Neural progenitor cell (in vitro differentiated cells): ENCODE measurements around the gene MGLL. TPM values are rescaled to one million over a fixed set of nuclear protein-coding genes. Genes with fewer than 3 reads are reported as not detected.

Source experiments
- DNase-seq: peaks from one replicate; pipeline ENCODE4 v3.0.0-alpha.2; 2016; ENCODE audit warnings: low spot score
- H2AFZ ChIP-seq: fragments of 200-600 bp; sonication (generic); replicated peaks from 2 replicates; pipeline ENCODE4 v1.6.1; 2016; ENCODE audit warnings: antibody characterized with exemption
- H3F3A ChIP-seq: fragments of 200-600 bp; sonication (generic); 2 replicates; pipeline ENCODE4 v1.6.1; 2016; ENCODE audit warnings: antibody characterized with exemption, low read depth
- H3K27ac ChIP-seq: fragments of 200-600 bp; sonication (generic); 2 replicates; pipeline ENCODE4 v1.5.1; 2016; ENCODE audit warnings: mild to moderate bottlenecking
- H3K27me3 ChIP-seq: fragments of 200-600 bp; sonication (generic); 2 replicates; pipeline ENCODE4 v1.6.1; 2016; ENCODE audit warnings: mild to moderate bottlenecking, moderate library complexity
- H3K36me3 ChIP-seq: fragments of 200-600 bp; sonication (generic); 2 replicates; pipeline ENCODE4 v1.5.1; 2016
- H3K4me1 ChIP-seq: fragments of 200-600 bp; sonication (generic); 2 replicates; pipeline ENCODE4 v1.6.1; 2016; ENCODE audit warnings: mixed run types
- H3K4me2 ChIP-seq: fragments of 200-600 bp; sonication (generic); 2 replicates; pipeline ENCODE4 v1.6.1; 2016
- H3K4me3 ChIP-seq: fragments of 200-600 bp; sonication (generic); 2 replicates; pipeline ENCODE4 v1.5.1; 2016
- H3K79me2 ChIP-seq: fragments of 200-600 bp; sonication (generic); 2 replicates; pipeline ENCODE4 v1.6.1; 2016; ENCODE audit warnings: low read depth
- H3K9ac ChIP-seq: fragments of 200-600 bp; sonication (generic); 2 replicates; pipeline ENCODE4 v1.6.1; 2016
- H3K9me3 ChIP-seq: fragments of 200-600 bp; sonication (generic); 2 replicates; pipeline ENCODE4 v1.5.1; 2016; ENCODE audit warnings: low read depth
- H4K20me1 ChIP-seq: fragments of 200-600 bp; sonication (generic); 2 replicates; pipeline ENCODE4 v1.6.1; 2016; ENCODE audit warnings: low read depth
- H3K27ac Mint-ChIP-seq: 3 replicates; pipeline ENCODE4 v1.8.0; 2021; ENCODE audit warnings: mixed read lengths
- H3K27me3 Mint-ChIP-seq: 2 replicates; pipeline ENCODE4 v1.8.0; 2022; ENCODE audit warnings: low read depth, mild to moderate bottlenecking, inconsistent platforms, moderate library complexity, mixed read lengths; ENCODE audit not compliant: insufficient read depth
- H3K36me3 Mint-ChIP-seq: 3 replicates; pipeline ENCODE4 v1.8.0; 2021; ENCODE audit warnings: mixed read lengths
- H3K4me1 Mint-ChIP-seq: 3 replicates; pipeline ENCODE4 v1.8.0; 2021; ENCODE audit warnings: mixed read lengths
- H3K4me3 Mint-ChIP-seq: 3 replicates; pipeline ENCODE4 v1.8.0; 2021; ENCODE audit warnings: mild to moderate bottlenecking, moderate library complexity, mixed read lengths
- H3K9me3 Mint-ChIP-seq: 3 replicates; pipeline ENCODE4 v1.8.0; 2020; ENCODE audit warnings: mixed read lengths
- EZH2 ChIP-seq: fragments of 200-600 bp; sonication (generic); IDR thresholded peaks from 2 replicates; pipeline ENCODE4 v1.6.1; 2017; ENCODE audit warnings: antibody characterized with exemption, mild to moderate bottlenecking, moderate library complexity
- EZH2phosphoT487 ChIP-seq: fragments of 200-600 bp; sonication (generic); IDR thresholded peaks from 2 replicates; pipeline ENCODE4 v1.6.1; 2017; ENCODE audit warnings: antibody characterized with exemption
- total RNA-seq: library from RNA; depleted of rRNA; stranded (reverse); fragments of >200 nt; gene quantifications from 2 replicates; pipeline ENCODE4 v1.2.3, GENCODE V29; 2015; ENCODE audit warnings: low replicate concordance
- TF ChIP-seq, protein P1 (sequence below): fragments of 200-600 bp; sonication (generic); IDR thresholded peaks from 2 replicates; pipeline ENCODE4 v1.5.1; 2017; ENCODE audit warnings: antibody characterized with exemption, mild to moderate bottlenecking

MGLL gene
- total RNA-seq, 1 donor from 2014 or later = 0.15 TPM

DNA sequence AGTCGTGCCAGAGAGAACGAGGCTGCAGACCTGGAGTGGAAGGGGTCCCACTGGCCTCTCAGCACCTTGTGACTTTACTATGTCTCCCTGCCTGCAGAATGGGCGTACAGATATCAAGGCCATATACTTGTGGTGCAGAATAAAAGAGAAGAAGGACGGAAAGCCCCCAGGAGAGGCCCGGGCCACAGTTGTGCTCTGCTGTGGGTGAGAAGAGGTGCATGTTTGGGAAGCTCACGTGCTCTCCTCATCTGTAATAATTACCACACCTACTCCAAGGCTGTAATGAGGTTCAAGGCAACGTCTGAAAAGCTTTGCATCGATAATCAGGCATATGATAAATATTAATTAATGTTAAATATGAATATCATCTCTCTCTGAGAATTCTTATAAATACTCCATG, 58.0 kb downstream of the MGLL start:
- TF ChIP-seq EZH2 = no peak
- TF ChIP-seq, protein P1, sequence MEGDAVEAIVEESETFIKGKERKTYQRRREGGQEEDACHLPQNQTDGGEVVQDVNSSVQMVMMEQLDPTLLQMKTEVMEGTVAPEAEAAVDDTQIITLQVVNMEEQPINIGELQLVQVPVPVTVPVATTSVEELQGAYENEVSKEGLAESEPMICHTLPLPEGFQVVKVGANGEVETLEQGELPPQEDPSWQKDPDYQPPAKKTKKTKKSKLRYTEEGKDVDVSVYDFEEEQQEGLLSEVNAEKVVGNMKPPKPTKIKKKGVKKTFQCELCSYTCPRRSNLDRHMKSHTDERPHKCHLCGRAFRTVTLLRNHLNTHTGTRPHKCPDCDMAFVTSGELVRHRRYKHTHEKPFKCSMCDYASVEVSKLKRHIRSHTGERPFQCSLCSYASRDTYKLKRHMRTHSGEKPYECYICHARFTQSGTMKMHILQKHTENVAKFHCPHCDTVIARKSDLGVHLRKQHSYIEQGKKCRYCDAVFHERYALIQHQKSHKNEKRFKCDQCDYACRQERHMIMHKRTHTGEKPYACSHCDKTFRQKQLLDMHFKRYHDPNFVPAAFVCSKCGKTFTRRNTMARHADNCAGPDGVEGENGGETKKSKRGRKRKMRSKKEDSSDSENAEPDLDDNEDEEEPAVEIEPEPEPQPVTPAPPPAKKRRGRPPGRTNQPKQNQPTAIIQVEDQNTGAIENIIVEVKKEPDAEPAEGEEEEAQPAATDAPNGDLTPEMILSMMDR = no peak
- no peak for TF ChIP-seq EZH2phosphoT487
- no peaks in the 10 kb centered on the region for H3K27me3 ChIP-seq
- no peak overlapping the region for H3K9ac ChIP-seq
- no peak overlapping the region for H2AFZ ChIP-seq
- no peaks in the 10 kb centered on the region for H3K27me3 Mint-ChIP-seq
- H3K4me2 ChIP-seq = no peak overlapping the region
- no peaks in the 10 kb centered on the region for H3K79me2 ChIP-seq
- no peaks in the 10 kb centered on the region for H3K36me3 ChIP-seq
- no peaks in the 10 kb centered on the region for H3K36me3 Mint-ChIP-seq
- peaks cover 3% of the 10 kb centered on the region for H3K4me1 ChIP-seq
- H3K4me3 Mint-ChIP-seq = no peak overlapping the region
- H4K20me1 ChIP-seq = no peaks in the 10 kb centered on the region
- no peak overlapping the region for H3K27ac ChIP-seq
- H3K4me3 ChIP-seq = no peak overlapping the region
- no peak overlapping the region for H3K27ac Mint-ChIP-seq
- peaks cover 29% of the 10 kb centered on the region for H3K4me1 Mint-ChIP-seq
- DNase-seq = no peak
- H3F3A ChIP-seq = no peaks in the 10 kb centered on the region
- H3K9me3 Mint-ChIP-seq = peaks cover 16% of the 10 kb centered on the region
- H3K9me3 ChIP-seq = no peaks in the 10 kb centered on the region

DNA sequence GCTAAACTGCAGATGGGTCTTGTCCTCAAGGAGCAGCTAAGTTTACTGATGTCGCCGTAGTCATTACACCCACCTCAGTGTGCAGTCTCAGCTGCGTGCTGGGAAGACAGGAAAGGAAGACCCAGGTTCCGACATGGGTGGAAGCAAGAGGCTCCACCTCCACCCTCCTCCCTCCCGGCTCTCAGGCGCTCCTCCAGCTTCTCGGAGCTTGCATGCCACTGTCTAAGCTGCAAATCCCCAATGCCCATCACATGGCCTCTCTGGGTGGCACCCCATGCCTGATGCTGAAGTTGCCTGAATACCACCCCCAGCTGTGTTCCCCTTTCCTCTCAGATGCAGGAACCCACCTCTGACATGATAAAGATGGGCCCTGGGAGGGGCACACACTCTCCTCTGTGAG, 58.5 kb downstream of the MGLL start:
- no peaks in the 10 kb centered on the region for H3K27me3 ChIP-seq
- TF ChIP-seq EZH2 = no peak
- no peak for TF ChIP-seq EZH2phosphoT487
- TF ChIP-seq, protein P1 = no peak
- no peaks in the 10 kb centered on the region for H3F3A ChIP-seq
- peaks cover 3% of the 10 kb centered on the region for H3K4me1 ChIP-seq
- peaks cover 29% of the 10 kb centered on the region for H3K4me1 Mint-ChIP-seq
- H3K27me3 Mint-ChIP-seq = no peaks in the 10 kb centered on the region
- peaks cover 16% of the 10 kb centered on the region for H3K9me3 Mint-ChIP-seq
- H3K4me3 ChIP-seq = no peak overlapping the region
- H4K20me1 ChIP-seq = no peaks in the 10 kb centered on the region
- no peak overlapping the region for H3K27ac Mint-ChIP-seq
- no peak overlapping the region for H2AFZ ChIP-seq
- H3K9me3 ChIP-seq = no peaks in the 10 kb centered on the region
- H3K36me3 Mint-ChIP-seq = no peaks in the 10 kb centered on the region
- no peak for DNase-seq
- no peak overlapping the region for H3K27ac ChIP-seq
- H3K36me3 ChIP-seq = no peaks in the 10 kb centered on the region
- no peak overlapping the region for H3K4me3 Mint-ChIP-seq
- H3K4me2 ChIP-seq = no peak overlapping the region
- no peaks in the 10 kb centered on the region for H3K79me2 ChIP-seq
- no peak overlapping the region for H3K9ac ChIP-seq

DNA sequence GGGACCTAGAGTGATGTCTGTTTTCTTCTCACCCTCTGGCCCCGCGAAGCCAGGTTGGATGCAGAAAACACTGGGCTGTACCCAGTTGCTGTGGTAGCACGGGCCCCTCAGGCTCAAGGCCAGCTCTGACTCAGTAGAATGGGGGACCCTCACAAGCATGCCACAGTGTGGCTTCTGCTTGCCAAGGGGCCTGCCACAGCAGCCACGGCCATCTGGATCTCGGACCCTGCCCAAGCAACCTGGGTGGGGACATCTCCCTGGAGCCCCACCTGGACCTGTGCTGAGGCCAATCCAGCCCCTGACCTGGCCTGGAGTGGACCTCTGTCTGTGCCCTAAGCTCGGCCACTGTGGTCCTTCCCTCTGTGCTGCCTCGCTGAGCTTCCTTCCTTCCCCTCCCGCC, 59.0 kb downstream of the MGLL start:
- Histone ChIP-seq H4K20me1 (no peaks in the 10 kb centered on the region), H2AFZ (no peak overlapping the region), H3K9me3 (no peaks in the 10 kb centered on the region), H3K4me3 (no peak overlapping the region), H3K79me2 (no peaks in the 10 kb centered on the region), H3F3A (no peaks in the 10 kb centered on the region), H3K36me3 (no peaks in the 10 kb centered on the region), H3K27me3 (no peaks in the 10 kb centered on the region), H3K4me2 (no peak overlapping the region), H3K4me1 (peaks cover 3% of the 10 kb centered on the region), H3K27ac (no peak overlapping the region), H3K9ac (no peak overlapping the region)
- Mint-ChIP-seq H3K36me3 (no peaks in the 10 kb centered on the region), H3K27me3 (no peaks in the 10 kb centered on the region), H3K27ac (no peak overlapping the region), H3K9me3 (peaks cover 12% of the 10 kb centered on the region), H3K4me1 (peaks cover 29% of the 10 kb centered on the region), H3K4me3 (no peak overlapping the region)
- TF ChIP-seq, protein P1 = no peak
- TF ChIP-seq EZH2 = no peak
- no peak for TF ChIP-seq EZH2phosphoT487
- no peak for DNase-seq

DNA sequence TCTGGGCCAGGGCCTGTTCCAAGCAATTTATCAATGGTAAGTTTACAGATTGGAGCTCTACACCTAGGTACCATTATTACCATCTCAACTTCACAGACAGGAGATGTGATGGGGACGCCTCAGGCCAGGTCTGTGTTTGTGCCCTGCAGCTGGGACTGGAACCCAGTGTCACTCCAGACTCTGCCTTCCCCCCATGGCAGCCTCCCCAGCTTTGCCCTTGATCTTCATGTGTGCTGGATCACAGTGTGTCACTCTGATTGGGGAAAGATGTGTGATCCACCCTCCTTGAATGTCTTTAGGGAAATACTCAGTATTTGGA, 59.6 kb downstream of the MGLL start:
- no peaks in the 10 kb centered on the region for H3K36me3 Mint-ChIP-seq
- TF ChIP-seq, protein P1 = no peak
- TF ChIP-seq EZH2phosphoT487 (no peak), EZH2 (no peak)
- Histone ChIP-seq H3K4me3 (no peak overlapping the region), H3K79me2 (no peaks in the 10 kb centered on the region), H4K20me1 (no peaks in the 10 kb centered on the region), H3K4me1 (peaks cover 3% of the 10 kb centered on the region), H3K27me3 (no peaks in the 10 kb centered on the region), H3F3A (no peaks in the 10 kb centered on the region), H3K4me2 (no peak overlapping the region), H3K9me3 (no peaks in the 10 kb centered on the region), H2AFZ (no peak overlapping the region), H3K9ac (no peak overlapping the region), H3K27ac (no peak overlapping the region), H3K36me3 (no peaks in the 10 kb centered on the region)
- peaks cover 7% of the 10 kb centered on the region for H3K9me3 Mint-ChIP-seq
- H3K27ac Mint-ChIP-seq = no peak overlapping the region
- H3K27me3 Mint-ChIP-seq = no peaks in the 10 kb centered on the region
- H3K4me3 Mint-ChIP-seq = no peak overlapping the region
- peaks cover 29% of the 10 kb centered on the region for H3K4me1 Mint-ChIP-seq
- DNase-seq = no peak
